ENCODE data around the gene PARD3B. TPM values are rescaled to one million over a fixed set of nuclear protein-coding genes. Genes with fewer than 3 reads are reported as not detected.

The PARD3B gene
- total RNA-seq, 1 donor from 2014 or later = 4.5 TPM

GRCh38 chr2:205555566-205556230, 1010.4 kb downstream of the PARD3B start:
- FAIRE-seq (no peak), DNase-seq (ENCODE audit: low spot score in 2 of 2) (no peak)

- no peak for FAIRE-seq
- DNase-seq (ENCODE audit: low spot score in 2 of 2) = no peak
Observed at GRCh38 chr2:205556357-205556756, 1011.1 kb downstream of the PARD3B start.

- DNase-seq (ENCODE audit: low spot score in 2 of 2) (no peak), FAIRE-seq (no peak)
Observed at GRCh38 chr2:205556841-205557539, 1011.7 kb downstream of the PARD3B start.

- DNase-seq (ENCODE audit: low spot score in 2 of 2) (no peak), FAIRE-seq (no peak)
Observed at GRCh38 chr2:205557873-205558272, 1012.6 kb downstream of the PARD3B start.

- no peak for FAIRE-seq
- no peak for DNase-seq (ENCODE audit: low spot score in 2 of 2)
Observed at GRCh38 chr2:205561441-205561840, 1016.2 kb downstream of the PARD3B start.

GRCh38 chr2:205563646-205564045, 1018.4 kb downstream of the PARD3B start:
- FAIRE-seq = no peak
- DNase-seq (ENCODE audit: low spot score in 2 of 2) = no peak

GRCh38 chr2:205564346-205565141, 1019.3 kb downstream of the PARD3B start:
- no peak for DNase-seq (ENCODE audit: low spot score in 2 of 2)
- no peak for FAIRE-seq

GRCh38 chr2:205565142-205565522, 1019.9 kb downstream of the PARD3B start:
- FAIRE-seq (no peak), DNase-seq (ENCODE audit: low spot score in 2 of 2) (no peak)

GRCh38 chr2:205566606-205567168, 1021.4 kb downstream of the PARD3B start:
- DNase-seq (ENCODE audit: low spot score in 2 of 2) (no peak), FAIRE-seq (no peak)

- DNase-seq (ENCODE audit: low spot score in 2 of 2) (no peak), FAIRE-seq (no peak)
Observed at GRCh38 chr2:205568620-205569019, 1023.3 kb downstream of the PARD3B start.

GRCh38 chr2:205570648-205571047, 1025.4 kb downstream of the PARD3B start:
- DNase-seq (ENCODE audit: low spot score in 2 of 2) = no peak
- no peak for FAIRE-seq

GRCh38 chr2:205571360-205571959, 1026.2 kb downstream of the PARD3B start:
- DNase-seq (ENCODE audit: low spot score in 2 of 2) = no peak
- FAIRE-seq = no peak

- FAIRE-seq (no peak), DNase-seq (ENCODE audit: low spot score in 2 of 2) (no peak)
Observed at GRCh38 chr2:205574001-205574400, 1028.7 kb downstream of the PARD3B start.

- DNase-seq (ENCODE audit: low spot score in 2 of 2) (no peak), FAIRE-seq (no peak)
Observed at GRCh38 chr2:205579335-205579734, 1034.1 kb downstream of the PARD3B start.

- FAIRE-seq (no peak), DNase-seq (ENCODE audit: low spot score in 2 of 2) (no peak)
Observed at GRCh38 chr2:205580212-205580987, 1035.1 kb downstream of the PARD3B start.

- DNase-seq (ENCODE audit: low spot score in 2 of 2) = no peak
- no peak for FAIRE-seq
Observed at GRCh38 chr2:205582366-205582765, 1037.1 kb downstream of the PARD3B start.

- FAIRE-seq (no peak), DNase-seq (ENCODE audit: low spot score in 2 of 2) (no peak)
Observed at GRCh38 chr2:205585449-205586383, 1040.4 kb downstream of the PARD3B start.

GRCh38 chr2:205586626-205587025, 1041.4 kb downstream of the PARD3B start:
- FAIRE-seq = no peak
- no peak for DNase-seq (ENCODE audit: low spot score in 2 of 2)

GRCh38 chr2:205589479-205589878, 1044.2 kb downstream of the PARD3B start:
- DNase-seq (ENCODE audit: low spot score in 2 of 2) (no peak), FAIRE-seq (no peak)

Measured in frontal cortex (tissue), 4 donors.